Astrocyte (in vitro differentiated cells and primary cell): Measurements from ENCODE around the gene JMJD8. TPM values are rescaled to one million over a fixed set of nuclear protein-coding genes. Genes with fewer than 3 reads are reported as not detected.

ENCODE experiments used
- DNase-seq: peaks from one replicate; pipeline ENCODE4 v3.0.0-alpha.2; 2010; ENCODE audit warnings: low read depth
- FAIRE-seq: peaks from 2 replicates; lab custom pipeline; 2011; peaks lifted over from hg19 to GRCh38; lab: Jason Lieb, UNC
- H2AFZ ChIP-seq: 2 replicates; pipeline ENCODE4 v1.6.0; 2012; ENCODE audit warnings: low read depth, low read length, inconsistent platforms
- H3K27ac ChIP-seq: 2 replicates; pipeline ENCODE4 v1.5.1; 2011; ENCODE audit warnings: low read depth, low read length, inconsistent platforms
- H3K27me3 ChIP-seq: 2 replicates; pipeline ENCODE4 v1.6.0; 2011; ENCODE audit warnings: low read length, inconsistent platforms; ENCODE audit not compliant: insufficient read depth
- H3K36me3 ChIP-seq: 2 replicates; pipeline ENCODE4 v1.5.1; 2011; ENCODE audit warnings: low read length, inconsistent platforms; ENCODE audit not compliant: insufficient read depth
- H3K4me1 ChIP-seq: 2 replicates; pipeline ENCODE4 v1.5.1; 2011; ENCODE audit warnings: low read length, inconsistent platforms; ENCODE audit not compliant: insufficient read depth
- H3K4me2 ChIP-seq: 2 replicates; pipeline ENCODE4 v1.6.0; 2012; ENCODE audit warnings: low read length, inconsistent platforms
- H3K4me3 ChIP-seq: 2 replicates; pipeline ENCODE4 v1.5.1; 2011; ENCODE audit warnings: low read depth, mild to moderate bottlenecking, low read length, inconsistent platforms; ENCODE audit not compliant: insufficient read depth
- H3K79me2 ChIP-seq: 2 replicates; pipeline ENCODE4 v1.6.0; 2012; ENCODE audit warnings: mild to moderate bottlenecking, low read length, inconsistent platforms; ENCODE audit not compliant: insufficient read depth
- H3K9ac ChIP-seq: 2 replicates; pipeline ENCODE4 v1.6.0; 2012; ENCODE audit warnings: mild to moderate bottlenecking, low read length, inconsistent platforms
- H3K9me3 ChIP-seq: 2 replicates; pipeline ENCODE4 v1.5.1; 2012; ENCODE audit warnings: low read depth, mild to moderate bottlenecking, low read length, inconsistent platforms; ENCODE audit not compliant: insufficient read depth
- H4K20me1 ChIP-seq: 2 replicates; pipeline ENCODE4 v1.6.0; 2012; ENCODE audit warnings: low read length, inconsistent platforms; ENCODE audit not compliant: insufficient read depth
- H3K27ac Mint-ChIP-seq: one replicate; pipeline ENCODE4 v1.8.0; 2021; ENCODE audit warnings: mild to moderate bottlenecking, mixed read lengths; ENCODE audit not compliant: unreplicated experiment
- H3K27me3 Mint-ChIP-seq: one replicate; pipeline ENCODE4 v1.8.0; 2021; ENCODE audit warnings: low read depth, mixed read lengths; ENCODE audit not compliant: unreplicated experiment
- H3K36me3 Mint-ChIP-seq: one replicate; pipeline ENCODE4 v1.8.0; 2021; ENCODE audit warnings: low read depth, mixed read lengths; ENCODE audit not compliant: unreplicated experiment
- H3K4me1 Mint-ChIP-seq: one replicate; pipeline ENCODE4 v1.8.0; 2021; ENCODE audit warnings: low read depth, mixed read lengths; ENCODE audit not compliant: unreplicated experiment
- H3K4me3 Mint-ChIP-seq: one replicate; pipeline ENCODE4 v1.8.0; 2021; ENCODE audit warnings: mild to moderate bottlenecking, moderate library complexity, mixed read lengths; ENCODE audit not compliant: unreplicated experiment
- H3K9me3 Mint-ChIP-seq: one replicate; pipeline ENCODE4 v1.8.0; 2021; ENCODE audit warnings: mild to moderate bottlenecking, mixed read lengths; ENCODE audit not compliant: unreplicated experiment
- CTCF ChIP-seq: IDR thresholded peaks from 2 replicates; pipeline ENCODE4 v1.5.1; 2011; ENCODE audit warnings: low read depth, mild to moderate bottlenecking, inconsistent platforms, low read length, moderate library complexity; ENCODE audit not compliant: insufficient read depth
- EZH2 ChIP-seq: IDR thresholded peaks from 2 replicates; pipeline ENCODE4 v1.6.1; 2012; ENCODE audit warnings: mild to moderate bottlenecking, low read length, inconsistent platforms; ENCODE audit not compliant: insufficient read depth
- total RNA-seq: library from RNA; stranded (reverse); gene quantifications from 2 replicates; pipeline ENCODE4 v1.2.1, GENCODE V29; 2021

The JMJD8 gene
- total RNA-seq, 1 donor from 2014 or later, result 26.8 TPM

- H3K4me3 ChIP-seq, result peak overlapping the region; percentile 39
- no peaks in the 10 kb centered on the region for H3K9me3 ChIP-seq
- Mint-ChIP-seq H3K4me3 (no peak overlapping the region), H3K4me1 (peaks cover 2% of the 10 kb centered on the region), H3K27ac (no peak overlapping the region), H3K36me3 (peaks cover 2% of the 10 kb centered on the region), H3K27me3 (no peaks in the 10 kb centered on the region), H3K9me3 (no peaks in the 10 kb centered on the region)
- no peak overlapping the region for H3K27ac ChIP-seq
- peaks cover 46% of the 10 kb centered on the region for H4K20me1 ChIP-seq
- no peaks in the 10 kb centered on the region for H3K27me3 ChIP-seq
- H3K79me2 ChIP-seq, result peaks cover 13% of the 10 kb centered on the region
- FAIRE-seq (no peak), DNase-seq (no peak)
- H3K4me1 ChIP-seq, result peaks cover 13% of the 10 kb centered on the region
- no peak overlapping the region for H3K9ac ChIP-seq
- TF ChIP-seq EZH2 (no peak), CTCF (no peak)
- H2AFZ ChIP-seq, result no peak overlapping the region
- H3K36me3 ChIP-seq, result no peaks in the 10 kb centered on the region
- peak overlapping the region; percentile 82 for H3K4me2 ChIP-seq
These were observed 8.1 kb downstream of the JMJD8 start for GRCh38 chr16:675884-676564.

GRCh38 chr16:674968-675883 is 8.9 kb downstream of the JMJD8 start, which contains the start of gene RHBDL1:
Gene RHBDL1, plus strand, starts transcription at chr16:675671. Its CDS starts 120 bp downstream, at chr16:675791.
- Mint-ChIP-seq H3K9me3 (no peaks in the 10 kb centered on the region), H3K4me1 (peaks cover 2% of the 10 kb centered on the region), H3K4me3 (no peak within 1 kb of the TSS), H3K36me3 (peaks cover 2% of the 10 kb centered on the region), H3K27me3 (no peaks in the 10 kb centered on the region), H3K27ac (no peak within 1 kb of the TSS)
- FAIRE-seq, result no peak
- peak; percentile 26 for DNase-seq
- Histone ChIP-seq H3K4me2 (peak within 1 kb of the TSS; percentile 82), H3K4me1 (peaks cover 9% of the 10 kb centered on the region), H3K36me3 (no peaks in the 10 kb centered on the region), H3K27me3 (no peaks in the 10 kb centered on the region), H2AFZ (no peak within 1 kb of the TSS), H3K79me2 (peaks cover 11% of the 10 kb centered on the region), H3K4me3 (peak within 1 kb of the TSS; percentile 39), H3K27ac (no peak within 1 kb of the TSS), H4K20me1 (peaks cover 44% of the 10 kb centered on the region), H3K9ac (no peak within 1 kb of the TSS), H3K9me3 (no peaks in the 10 kb centered on the region)
- TF ChIP-seq CTCF (no peak), EZH2 (no peak)
